HCT116 (cell line): ENCODE data around the gene VRTN. TPM values are rescaled to one million over a fixed set of nuclear protein-coding genes. Genes with fewer than 3 reads are reported as not detected.

Source experiments
- ATAC-seq: fragments of 200-7000 bp; cut with Tn5 transposase; 2 replicates; pipeline ENCODE4 v1.9.1; 2020; ENCODE audit warnings: mild to moderate bottlenecking, moderate library complexity
- BruUV-seq: library from RNA; stranded (reverse); fragments of 400-500 nt; replicated peaks from 2 replicates; lab custom pipeline; 2021; lab: Mats Ljungman, UMichigan
- CTCF ChIA-PET: fragments of 300-600 bp; sonication (Branson Sonifier 250); formaldehyde crosslinking; loops from one replicate; lab custom pipeline; 2021; ENCODE audit warnings: antibody characterized with exemption; lab: Charles Lee
- POLR2A ChIA-PET: fragments of 300-600, 350-600 bp; sonication (Branson Sonifier 250); formaldehyde crosslinking; loops from one replicate; lab custom pipeline; 2021; ENCODE audit warnings: antibody characterized with exemption; lab: Charles Lee
- RAD21 ChIA-PET, 2 experiments: fragments of 300-600 bp; sonication (Branson Sonifier 250); formaldehyde crosslinking; loops; one replicate each; lab custom pipeline; 2023; ENCODE audit warnings: low total read pairs in 2 of 2; ENCODE audit not compliant: uncharacterized antibody in 2 of 2, unreplicated experiment in 2 of 2, low non-redundant PET in 1 of 2; lab: Charles Lee
- DNase-seq: peaks from one replicate; pipeline ENCODE4 v3.0.0-alpha.2; 2010; ENCODE audit warnings: low read depth, low spot score
- H2AFZ ChIP-seq: fragments of 200-600 bp; shearing (Covaris generic), sonication (generic); 2 replicates; pipeline ENCODE4 v1.6.1; 2017; ENCODE audit warnings: low read depth, mixed run types, mixed read lengths, antibody characterized with exemption, low read length; ENCODE audit not compliant: poor library complexity, severe bottlenecking
- H3K27ac ChIP-seq: 2 replicates; pipeline ENCODE4 v1.5.1; 2012; ENCODE audit warnings: low read depth, low read length
- H3K27me3 ChIP-seq: fragments of 200-600 bp; sonication (generic); 2 replicates; pipeline ENCODE4 v1.6.1; 2016; ENCODE audit warnings: mixed run types, low read length, mixed read lengths; ENCODE audit not compliant: insufficient read depth
- H3K36me3 ChIP-seq, 2 experiments: fragments of 200-500 bp in 1 of 2; fragments of 200-600 bp in 1 of 2; sonication (Bioruptor generic) in 1 of 2; sonication (generic) in 1 of 2; 2 replicates each; pipeline versions ENCODE4 v1.5.1 to v1.6.1; 2014 to 2016; ENCODE audit warnings: low read length in 2 of 2, inconsistent platforms in 1 of 2, mixed read lengths in 1 of 2, mixed run types in 1 of 2; ENCODE audit not compliant: insufficient read depth in 2 of 2, control insufficient read depth in 1 of 2
- H3K4me1 ChIP-seq, 2 experiments: fragments of 200-600 bp in 1 of 2; sonication (generic) in 1 of 2; 2 replicates each; pipeline versions ENCODE4 v1.5.1 to v1.6.1; 2012 to 2017; ENCODE audit warnings: low read length in 2 of 2, inconsistent platforms in 1 of 2, mild to moderate bottlenecking in 1 of 2, mixed read lengths in 1 of 2, mixed run types in 1 of 2, moderate library complexity in 1 of 2; ENCODE audit not compliant: insufficient read depth in 2 of 2, control insufficient read depth in 1 of 2
- H3K4me2 ChIP-seq: fragments of 200-600 bp; sonication (generic); 2 replicates; pipeline ENCODE4 v1.6.1; 2017; ENCODE audit warnings: mixed run types, low read length, mixed read lengths
- H3K4me3 ChIP-seq, 2 experiments: fragments of 200-600 bp in 1 of 2; sonication (generic) in 1 of 2; replicated peaks in 1 of 2; 2 replicates each; pipeline ENCODE4 v1.5.1; 2011 to 2016; ENCODE audit warnings: low read length in 2 of 2, control low read depth in 1 of 2, low read depth in 1 of 2, mild to moderate bottlenecking in 1 of 2, mixed read lengths in 1 of 2, mixed run types in 1 of 2
- H3K79me2 ChIP-seq: fragments of 200-600 bp; sonication (generic); 2 replicates; pipeline ENCODE4 v1.6.1; 2017; ENCODE audit warnings: mild to moderate bottlenecking, mixed run types, low read length, moderate library complexity, mixed read lengths; ENCODE audit not compliant: insufficient read depth
- H3K9ac ChIP-seq: fragments of 200-600 bp; sonication (generic); 2 replicates; pipeline ENCODE4 v1.6.1; 2016; ENCODE audit warnings: low read length, mixed read lengths
- H3K9me2 ChIP-seq: fragments of 200-600 bp; sonication (generic), shearing (Covaris generic); 2 replicates; pipeline ENCODE4 v1.6.1; 2017; ENCODE audit warnings: mixed run types, mild to moderate bottlenecking, moderate library complexity; ENCODE audit not compliant: insufficient read depth
- H3K9me3 ChIP-seq, 2 experiments: fragments of 200-500 bp in 1 of 2; fragments of 200-600 bp in 1 of 2; sonication (Bioruptor generic) in 1 of 2; sonication (generic) in 1 of 2; 2 replicates each; pipeline ENCODE4 v1.6.1; 2014 to 2017; ENCODE audit warnings: low read length in 2 of 2, mixed read lengths in 2 of 2, inconsistent platforms in 1 of 2, low read depth in 1 of 2, mild to moderate bottlenecking in 1 of 2, mixed run types in 1 of 2, moderate library complexity in 1 of 2; ENCODE audit not compliant: control insufficient read depth in 1 of 2, insufficient read depth in 1 of 2
- H4K20me1 ChIP-seq: fragments of 200-600 bp; sonication (generic), shearing (Covaris generic); 2 replicates; pipeline ENCODE4 v1.6.1; 2017; ENCODE audit warnings: mixed run types, mild to moderate bottlenecking, moderate library complexity; ENCODE audit not compliant: insufficient read depth
- EGR1 ChIP-seq: IDR thresholded peaks from 2 replicates; pipeline ENCODE4 v1.6.1; 2012; ENCODE audit warnings: low read depth
- ELF1 ChIP-seq: IDR thresholded peaks from 2 replicates; pipeline ENCODE4 v1.6.1; 2012; ENCODE audit warnings: low read depth, borderline replicate concordance
- EZH2 ChIP-seq: fragments of 200-600 bp; sonication (generic); IDR thresholded peaks from 2 replicates; pipeline ENCODE4 v1.6.1; 2017; ENCODE audit warnings: antibody characterized with exemption, mixed run types
- EZH2phosphoT487 ChIP-seq: fragments of 200-600 bp; IDR thresholded peaks from 2 replicates; pipeline ENCODE4 v1.6.1; 2018; ENCODE audit warnings: antibody characterized with exemption, borderline replicate concordance
- FOSL1 ChIP-seq: IDR thresholded peaks from 2 replicates; pipeline ENCODE4 v1.6.1; 2012; ENCODE audit warnings: low read depth
- JUND ChIP-seq: IDR thresholded peaks from 2 replicates; pipeline ENCODE4 v1.6.1; 2012
- POLR2A ChIP-seq: IDR thresholded peaks from 2 replicates; pipeline ENCODE4 v1.7.0; 2011; ENCODE audit warnings: borderline replicate concordance; ENCODE audit not compliant: insufficient read depth, insufficient read length; ENCODE audit errors: extremely low read depth
- POLR2AphosphoS5 ChIP-seq: IDR thresholded peaks from 2 replicates; pipeline ENCODE4 v1.6.1; 2011; ENCODE audit warnings: mild to moderate bottlenecking, low read depth, low read length, moderate library complexity
- RAD21 ChIP-seq: IDR thresholded peaks from 2 replicates; pipeline ENCODE4 v1.6.1; 2012; ENCODE audit warnings: low read depth, mild to moderate bottlenecking
- SIN3A ChIP-seq: IDR thresholded peaks from 2 replicates; pipeline ENCODE4 v1.6.1; 2012; ENCODE audit warnings: low read depth
- SP1 ChIP-seq: IDR thresholded peaks from 2 replicates; pipeline ENCODE4 v1.6.1; 2012; ENCODE audit warnings: low read depth
- TCF7L2 ChIP-seq: IDR thresholded peaks from 2 replicates; pipeline ENCODE4 v1.7.0; 2011; ENCODE audit warnings: borderline replicate concordance, inconsistent platforms; ENCODE audit not compliant: insufficient read depth, insufficient read length; ENCODE audit errors: extremely low read depth
- YY1 ChIP-seq: IDR thresholded peaks from 2 replicates; pipeline ENCODE4 v1.6.1; 2011; ENCODE audit warnings: low read length, low read depth, moderate library complexity, mild to moderate bottlenecking; ENCODE audit not compliant: insufficient replicate concordance; ENCODE audit errors: extremely low read depth
- ZBTB33 ChIP-seq: IDR thresholded peaks from 2 replicates; pipeline ENCODE4 v1.6.1; 2011; ENCODE audit warnings: mild to moderate bottlenecking, low read length, moderate library complexity; ENCODE audit not compliant: insufficient replicate concordance; ENCODE audit errors: extremely low read depth
- ZFX ChIP-seq: fragments of 450-650 bp; IDR thresholded peaks from 2 replicates; pipeline ENCODE4 v1.6.1; 2017
- ZNF274 ChIP-seq: fragments of 200-500 bp; sonication (Bioruptor generic); IDR thresholded peaks from 2 replicates; pipeline ENCODE4 v1.6.1; 2014; ENCODE audit warnings: mild to moderate bottlenecking, low read depth, low read length, inconsistent platforms
- intact Hi-C: fragments of 100-400 bp; cut with micrococcal nuclease; formaldehyde crosslinking; loops from 2 replicates; pipeline ENCODE4 v1.10.0; 2022
- total RNA-seq: library from RNA; stranded (reverse); gene quantifications from one replicate; pipeline ENCODE4 v1.2.1, GENCODE V29; 2021; ENCODE audit not compliant: unreplicated experiment
- TF ChIP-seq, protein P1 (sequence below): IDR thresholded peaks from 2 replicates; pipeline ENCODE4 v1.6.1; 2012
- TF ChIP-seq, protein P2 (sequence below): IDR thresholded peaks from 2 replicates; pipeline ENCODE4 v1.6.1; 2012

The VRTN gene
- total RNA-seq, 1 experiment from 2014 or later = 0.10 TPM

- no peak overlapping the region for H3K4me3 ChIP-seq
- H3K79me2 ChIP-seq = no peaks in the 10 kb centered on the region
- no peaks in the 10 kb centered on the region for H3K4me1 ChIP-seq
- H3K9ac ChIP-seq = no peak overlapping the region
- ChIA-PET CTCF (interaction anchor here (1.8 kb wide), 1 partner anchor 44 kb away, joined by 4 read pairs; the partner anchor contains the start of gene ABCD4), RAD21 (no interaction called here), POLR2A (no interaction called here)
- no TSS peak for BruUV-seq
- no peak overlapping the region for H3K27ac ChIP-seq
- TF ChIP-seq, protein P1, sequence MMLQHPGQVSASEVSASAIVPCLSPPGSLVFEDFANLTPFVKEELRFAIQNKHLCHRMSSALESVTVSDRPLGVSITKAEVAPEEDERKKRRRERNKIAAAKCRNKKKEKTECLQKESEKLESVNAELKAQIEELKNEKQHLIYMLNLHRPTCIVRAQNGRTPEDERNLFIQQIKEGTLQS = no peak
- TF ChIP-seq SP1 (no peak), YY1 (no peak), ZNF274 (no peak), ZFX (no peak), RAD21 (no peak), ELF1 (no peak), POLR2A (no peak)
- H2AFZ ChIP-seq = no peak overlapping the region
- H3K36me3 ChIP-seq = no peaks in the 10 kb centered on the region
- no peaks in the 10 kb centered on the region for H3K27me3 ChIP-seq
- H3K4me2 ChIP-seq = no peak overlapping the region
- intact Hi-C loops = no loop called here
- ATAC-seq (peak; percentile 54; the same call in 1 of the 2 replicates), DNase-seq (no peak)
- H3K9me3 ChIP-seq = no peaks in the 10 kb centered on the region
- H4K20me1 ChIP-seq = no peaks in the 10 kb centered on the region
- no peaks in the 10 kb centered on the region for H3K9me2 ChIP-seq
Measured at GRCh38 chr14:74346341-74346740, 1.9 kb upstream of the VRTN start.

- ChIA-PET CTCF (no interaction called here), RAD21 (no interaction called here), POLR2A (no interaction called here)
- DNase-seq = no peak
- Histone ChIP-seq H3K9ac (no peak overlapping the region), H3K9me2 (no peaks in the 10 kb centered on the region), H3K27me3 (no peaks in the 10 kb centered on the region), H3K4me1 (no peaks in the 10 kb centered on the region), H2AFZ (no peak overlapping the region), H4K20me1 (no peaks in the 10 kb centered on the region), H3K79me2 (no peaks in the 10 kb centered on the region), H3K4me3 (no peak overlapping the region), H3K9me3 (no peaks in the 10 kb centered on the region), H3K36me3 (no peaks in the 10 kb centered on the region), H3K4me2 (no peak overlapping the region), H3K27ac (no peak overlapping the region)
- ATAC-seq = no peak
- intact Hi-C loops = no loop called here
- BruUV-seq = no TSS peak
- TF ChIP-seq JUND (no peak), ZNF274 (no peak), SIN3A (no peak), EGR1 (no peak), RAD21 (no peak), TCF7L2 (no peak), POLR2AphosphoS5 (no peak), ZBTB33 (no peak), EZH2 (no peak), FOSL1 (no peak), EZH2phosphoT487 (no peak)
- TF ChIP-seq, protein P2, sequence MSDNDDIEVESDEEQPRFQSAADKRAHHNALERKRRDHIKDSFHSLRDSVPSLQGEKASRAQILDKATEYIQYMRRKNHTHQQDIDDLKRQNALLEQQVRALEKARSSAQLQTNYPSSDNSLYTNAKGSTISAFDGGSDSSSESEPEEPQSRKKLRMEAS = no peak
- TF ChIP-seq, protein P1 = no peak
Measured at GRCh38 chr14:74347097-74347794, 1.0 kb upstream of the VRTN start.
